Activated T-cell treated with anti-CD3 and anti-CD28 coated beads, Interleukin-2, amount 50 U/mL, for 72 hours (primary cell): Measurements from ENCODE around the gene DPF3. TPM values are rescaled to one million over a fixed set of nuclear protein-coding genes. Genes with fewer than 3 reads are reported as not detected.
A peak's percentile ranks its signal among the peaks of the same experiment; 100 is the strongest.

Experiments
- ATAC-seq, 2 donors: fragments of 150-1000 bp; cut with Tn5 transposase; replicated peaks in 1 of 2; 2 replicates each; pipeline ENCODE4 v1.10.0; 2021; ENCODE audit warnings: moderate library complexity in 2 of 2, mild to moderate bottlenecking in 1 of 2
- DNase-seq, 2 donors: peaks; one replicate each; pipeline ENCODE4 v3.0.0; 2021 to 2022; ENCODE audit warnings: mixed read lengths in 1 of 2
- H3K27ac Mint-ChIP-seq: one replicate; pipeline ENCODE4 v1.8.0; 2022; ENCODE audit warnings: mild to moderate bottlenecking, moderate library complexity, mixed read lengths
- H3K27me3 Mint-ChIP-seq: one replicate; pipeline ENCODE4 v1.8.0; 2022; ENCODE audit warnings: low read depth, mixed read lengths
- H3K36me3 Mint-ChIP-seq, 2 donors: one replicate each; pipeline ENCODE4 v1.8.0; 2022; ENCODE audit warnings: mixed read lengths in 2 of 2, mild to moderate bottlenecking in 1 of 2; ENCODE audit not compliant: insufficient read depth in 2 of 2
- H3K4me1 Mint-ChIP-seq: one replicate; pipeline ENCODE4 v1.8.0; 2022; ENCODE audit warnings: low read depth, mixed read lengths
- H3K4me3 Mint-ChIP-seq, 2 donors: one replicate each; pipeline ENCODE4 v1.8.0; 2022; ENCODE audit warnings: mild to moderate bottlenecking in 2 of 2, mixed read lengths in 2 of 2, moderate library complexity in 2 of 2
- H3K9me3 Mint-ChIP-seq, 2 donors: one replicate each; pipeline ENCODE4 v1.8.0; 2022; ENCODE audit warnings: mixed read lengths in 2 of 2
- total RNA-seq, 2 donors: library from RNA; stranded (reverse); gene quantifications; one replicate each; pipeline ENCODE4 v1.2.3, GENCODE V29; 2022

Gene DPF3
- total RNA-seq, 2 donors from 2014 or later, result 0.23 to 0.62 TPM

DNA sequence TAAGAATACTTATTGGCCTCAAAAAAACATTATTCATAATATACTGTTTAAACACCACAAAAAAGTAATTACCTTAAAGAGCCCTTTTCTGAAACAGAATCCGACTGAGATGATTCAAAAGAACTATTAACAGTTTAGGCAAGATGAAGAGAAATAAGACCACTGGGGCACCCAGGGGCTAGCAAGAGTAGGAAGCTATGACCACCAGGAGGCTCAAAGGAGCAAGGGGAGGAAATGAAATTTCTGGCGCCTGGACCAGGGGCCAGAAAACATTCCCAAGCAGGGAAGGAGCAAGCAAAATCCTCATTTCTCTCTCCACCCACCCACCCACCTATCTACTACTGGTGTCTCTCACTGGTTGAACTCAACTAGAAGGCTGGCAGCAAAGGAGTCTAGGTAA lies 26.1 kb upstream of the DPF3 start:
- Mint-ChIP-seq H3K36me3 (no peaks in the 10 kb centered on the region), H3K27ac (no peak overlapping the region), H3K4me1 (no peaks in the 10 kb centered on the region), H3K4me3 (no peak overlapping the region), H3K9me3 (no peaks in the 10 kb centered on the region), H3K27me3 (peaks cover 26% of the 10 kb centered on the region)
- DNase-seq (no peak), ATAC-seq (no peak)

DNA sequence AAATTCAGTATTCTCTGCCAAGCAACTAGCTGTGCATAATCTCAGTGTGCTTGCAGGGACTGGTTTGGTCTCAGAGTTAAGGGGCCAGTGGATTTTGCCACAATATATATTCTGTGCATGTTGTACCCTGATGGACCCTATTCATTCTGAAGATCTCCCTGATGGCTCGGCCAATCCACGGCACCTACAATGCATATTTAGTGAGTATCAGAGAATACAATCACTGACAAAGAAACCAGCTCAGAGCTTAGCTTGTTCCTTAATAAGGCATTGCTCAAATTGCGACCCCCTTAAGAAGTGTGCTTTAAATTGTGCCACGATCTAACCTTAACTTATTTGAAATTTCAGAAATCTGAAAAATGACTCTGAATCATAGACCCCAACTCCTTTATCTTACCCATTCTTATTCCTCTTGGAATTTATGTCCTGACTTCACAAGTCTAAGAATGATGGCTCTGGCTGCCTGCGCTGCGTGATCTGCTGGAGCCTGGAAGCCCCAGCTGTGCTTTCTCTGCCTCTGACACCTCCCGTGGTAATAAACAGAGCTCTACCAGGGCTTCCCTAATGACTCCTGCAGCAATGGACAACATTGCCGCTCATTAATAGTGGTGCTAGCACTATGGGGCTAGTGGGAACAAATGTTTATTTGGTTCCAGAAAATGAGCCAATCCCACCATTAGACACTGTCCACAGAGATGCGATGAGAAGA lies 23.3 kb upstream of the DPF3 start:
- ATAC-seq (no peak), DNase-seq (no peak)
- no peak overlapping the region for H3K27ac Mint-ChIP-seq
- H3K36me3 Mint-ChIP-seq, result no peaks in the 10 kb centered on the region
- H3K9me3 Mint-ChIP-seq, result no peaks in the 10 kb centered on the region
- H3K4me3 Mint-ChIP-seq, result no peak overlapping the region
- H3K4me1 Mint-ChIP-seq, result no peaks in the 10 kb centered on the region
- peaks cover 23% of the 10 kb centered on the region for H3K27me3 Mint-ChIP-seq

DNA sequence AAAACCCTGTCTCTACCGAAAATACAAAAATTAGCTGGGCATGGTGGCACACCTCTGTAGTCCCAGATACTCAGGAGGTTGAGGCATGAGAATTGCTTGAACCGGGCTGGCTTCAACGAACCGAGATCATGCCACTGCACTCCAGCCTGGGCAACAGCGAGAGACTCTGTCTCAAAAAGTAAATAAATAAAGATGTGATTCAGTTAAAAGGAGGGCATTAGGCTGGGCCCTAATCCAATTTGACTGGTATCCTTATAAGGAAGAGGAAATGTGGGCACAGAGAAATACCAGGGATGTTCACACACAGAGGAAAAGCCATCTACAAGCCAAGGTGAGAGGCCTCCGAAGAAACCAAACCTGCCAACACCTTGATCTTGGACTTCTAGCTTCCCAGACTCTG lies 22.3 kb upstream of the DPF3 start:
- H3K27me3 Mint-ChIP-seq, result peaks cover 21% of the 10 kb centered on the region
- no peaks in the 10 kb centered on the region for H3K9me3 Mint-ChIP-seq
- no peak overlapping the region for H3K4me3 Mint-ChIP-seq
- no peaks in the 10 kb centered on the region for H3K36me3 Mint-ChIP-seq
- ATAC-seq (no peak), DNase-seq (no peak)
- H3K27ac Mint-ChIP-seq, result no peak overlapping the region
- H3K4me1 Mint-ChIP-seq, result no peaks in the 10 kb centered on the region

DNA sequence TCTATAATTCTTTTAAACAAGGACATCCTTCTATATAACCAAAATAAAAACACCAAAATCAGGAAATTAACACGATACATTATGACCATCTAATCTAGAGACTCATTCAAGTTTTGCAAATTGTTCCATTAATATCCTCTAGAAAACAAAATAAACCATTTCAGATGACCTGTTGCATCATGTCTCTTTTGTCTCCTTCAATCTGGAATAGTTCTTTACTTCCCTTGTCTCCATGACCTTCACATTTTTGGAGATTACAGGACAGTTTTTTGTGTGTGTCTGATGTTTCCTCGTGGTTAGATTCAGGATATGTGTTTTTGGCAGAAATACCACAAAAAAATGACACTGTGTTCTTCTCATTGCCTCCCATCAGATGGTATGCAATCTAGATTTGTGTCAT lies 19.9 kb upstream of the DPF3 start:
- H3K4me1 Mint-ChIP-seq, result no peaks in the 10 kb centered on the region
- H3K27me3 Mint-ChIP-seq, result peaks cover 10% of the 10 kb centered on the region
- no peak overlapping the region for H3K4me3 Mint-ChIP-seq
- H3K36me3 Mint-ChIP-seq, result no peaks in the 10 kb centered on the region
- ATAC-seq, result no peak
- no peak overlapping the region for H3K27ac Mint-ChIP-seq
- H3K9me3 Mint-ChIP-seq, result no peaks in the 10 kb centered on the region
- no peak for DNase-seq

DNA sequence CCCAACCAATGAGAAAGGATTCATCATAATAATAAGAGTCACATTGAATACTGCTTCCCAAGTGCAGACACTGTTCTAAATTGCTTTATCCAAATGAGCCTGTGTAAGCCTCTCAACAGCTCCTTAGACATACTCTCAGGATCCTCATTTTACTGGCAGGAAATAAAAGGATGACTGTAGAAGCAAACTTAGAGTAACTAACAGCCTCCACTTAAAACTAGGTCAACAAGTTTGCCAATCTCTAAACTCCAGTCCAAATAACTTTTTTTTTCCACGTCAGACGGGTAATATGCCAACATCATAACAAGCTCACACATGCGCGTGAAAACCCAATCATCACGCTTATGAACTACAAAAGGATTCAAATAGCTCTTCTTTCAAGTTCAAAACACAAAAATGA lies 15.3 kb upstream of the DPF3 start:
- Mint-ChIP-seq H3K36me3 (no peaks in the 10 kb centered on the region), H3K4me1 (peaks cover 11% of the 10 kb centered on the region)
- peak in 1 of 2 donors; percentile 43 for ATAC-seq

DNA sequence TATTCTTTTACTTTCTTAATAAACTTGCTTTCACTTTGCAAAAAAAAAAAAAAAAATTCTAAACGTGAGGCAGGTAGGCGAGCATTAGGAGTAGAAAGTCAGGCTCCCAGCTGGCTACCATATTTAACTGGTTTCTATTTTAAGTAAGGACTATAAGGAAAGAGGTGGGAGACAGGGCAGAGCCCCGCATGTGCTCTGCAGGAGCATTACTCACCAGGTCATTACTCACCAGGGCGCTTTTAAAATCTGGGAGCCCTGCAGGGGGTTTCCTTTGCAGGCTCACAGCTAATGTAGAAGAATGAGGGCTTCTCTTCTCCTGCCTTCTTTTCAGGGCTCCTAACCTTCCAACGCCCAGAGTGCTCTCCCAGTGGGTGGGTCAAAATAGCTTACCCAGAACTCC lies 14.0 kb upstream of the DPF3 start:
- Mint-ChIP-seq H3K4me3 (no peak overlapping the region), H3K4me1 (peaks cover 11% of the 10 kb centered on the region), H3K9me3 (no peaks in the 10 kb centered on the region), H3K36me3 (no peaks in the 10 kb centered on the region), H3K27ac (no peak overlapping the region), H3K27me3 (peaks cover 19% of the 10 kb centered on the region)
- ATAC-seq, result no peak
- no peak for DNase-seq

More for the DNA sequence above, 15.3 kb upstream of the DPF3 start:
- no peak for DNase-seq
- H3K27ac Mint-ChIP-seq, result no peak overlapping the region
- peaks cover 19% of the 10 kb centered on the region for H3K27me3 Mint-ChIP-seq
- H3K4me3 Mint-ChIP-seq, result no peak overlapping the region
- no peaks in the 10 kb centered on the region for H3K9me3 Mint-ChIP-seq

DNA sequence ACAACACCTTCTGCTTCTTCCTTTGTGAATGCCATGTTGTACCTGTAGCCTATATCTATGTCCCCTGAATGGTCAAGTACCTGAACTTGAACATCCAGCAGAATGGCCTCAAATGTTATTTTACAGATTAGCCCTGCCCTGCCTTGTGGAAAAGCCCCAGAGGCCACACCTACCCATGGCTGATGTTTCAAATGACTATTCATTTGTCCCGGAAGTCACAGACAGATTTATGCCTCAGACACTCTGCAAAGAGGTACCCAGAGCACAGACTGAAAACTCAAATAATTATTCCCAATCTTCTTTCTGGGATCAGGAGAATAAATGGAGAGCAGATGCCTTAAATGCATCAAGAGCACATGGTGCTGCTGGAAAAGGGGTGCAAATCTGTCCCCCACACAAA lies 13.0 kb upstream of the DPF3 start:
- Mint-ChIP-seq H3K27me3 (peaks cover 22% of the 10 kb centered on the region), H3K4me3 (no peak overlapping the region), H3K36me3 (no peaks in the 10 kb centered on the region), H3K4me1 (peaks cover 11% of the 10 kb centered on the region), H3K27ac (no peak overlapping the region), H3K9me3 (no peaks in the 10 kb centered on the region)
- ATAC-seq (no peak), DNase-seq (no peak)

DNA sequence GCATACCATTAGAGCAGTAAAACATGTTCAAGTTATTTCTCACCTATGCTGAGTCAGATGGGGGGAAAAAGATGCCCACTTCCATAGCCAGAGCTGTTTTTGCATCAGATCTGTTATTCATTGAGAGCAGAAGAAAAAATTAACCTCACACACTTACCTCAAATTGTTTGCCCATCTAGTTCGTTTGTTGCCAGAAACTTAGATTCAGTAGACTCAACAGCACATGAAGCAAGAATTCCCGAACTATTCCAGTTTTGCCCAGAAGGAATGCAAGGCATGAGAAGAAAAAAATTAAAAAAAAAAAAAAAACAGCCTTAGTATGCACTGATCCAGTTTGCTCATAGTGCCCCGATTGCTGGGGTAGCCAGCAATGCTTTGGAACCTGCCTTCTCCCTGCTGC lies 12.4 kb upstream of the DPF3 start:
- Mint-ChIP-seq H3K4me1 (peaks cover 11% of the 10 kb centered on the region), H3K9me3 (no peaks in the 10 kb centered on the region), H3K27me3 (peaks cover 28% of the 10 kb centered on the region), H3K4me3 (no peak overlapping the region), H3K27ac (no peak overlapping the region), H3K36me3 (no peaks in the 10 kb centered on the region)
- DNase-seq (no peak), ATAC-seq (no peak)

DNA sequence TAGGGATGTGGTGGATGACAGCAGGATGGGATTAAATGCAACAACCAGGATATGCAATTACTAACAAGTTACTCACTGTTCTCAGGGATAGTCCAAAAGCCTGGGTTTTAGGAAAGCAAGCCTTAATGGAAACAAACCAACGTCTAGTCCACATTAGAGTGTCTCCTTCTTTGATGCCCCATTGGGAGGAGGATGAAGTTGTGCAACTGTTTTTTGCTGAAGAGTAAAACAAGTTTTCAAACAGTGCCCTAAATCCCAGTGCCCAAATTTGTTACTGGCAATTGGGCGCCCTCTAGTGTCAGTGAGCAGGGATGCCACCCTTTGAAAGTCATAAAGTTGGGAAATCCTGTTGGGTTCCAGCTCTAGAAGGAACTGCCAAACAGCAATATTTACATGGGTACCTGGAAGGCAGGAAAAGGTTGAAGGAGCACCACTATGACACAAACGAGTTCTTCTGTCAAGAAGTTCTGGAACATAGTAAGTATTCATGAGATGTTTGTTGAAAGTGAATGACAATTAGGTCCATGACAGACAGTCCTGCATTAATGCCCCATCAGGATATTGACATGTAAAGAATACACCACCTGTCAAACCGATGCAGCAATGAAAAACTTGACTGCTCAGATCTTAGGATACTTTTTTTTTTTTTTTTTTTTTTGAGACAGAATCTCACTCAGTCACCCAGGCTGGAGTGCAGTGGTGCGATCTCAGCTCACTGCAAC lies 11.1 kb upstream of the DPF3 start:
- Mint-ChIP-seq H3K36me3 (no peaks in the 10 kb centered on the region), H3K4me1 (peaks cover 11% of the 10 kb centered on the region), H3K27me3 (peaks cover 36% of the 10 kb centered on the region), H3K27ac (no peak overlapping the region), H3K4me3 (no peak overlapping the region), H3K9me3 (no peaks in the 10 kb centered on the region)
- DNase-seq (peak; percentile 46 to 67), ATAC-seq (peak; percentile 58 to 67)

DNA sequence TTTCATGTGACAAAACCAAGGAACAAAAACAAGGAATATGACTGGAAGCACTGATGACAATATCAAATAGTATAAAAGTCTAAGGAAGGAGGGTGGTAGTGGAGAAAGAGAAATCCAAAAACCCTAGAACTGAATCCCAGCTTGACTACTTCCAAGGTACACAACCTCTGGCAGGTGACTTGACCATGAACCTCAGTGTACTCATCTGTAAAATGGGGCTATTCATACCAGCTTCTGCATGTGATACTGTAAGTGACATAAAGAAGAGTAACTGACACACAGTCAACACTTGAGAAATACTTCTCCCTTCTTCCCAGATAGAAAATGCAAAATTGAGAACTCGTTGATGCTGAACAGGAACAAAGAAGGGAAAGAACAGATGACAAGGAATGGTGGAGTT lies 10.3 kb upstream of the DPF3 start:
- DNase-seq (no peak), ATAC-seq (no peak)
- no peak overlapping the region for H3K27ac Mint-ChIP-seq
- H3K9me3 Mint-ChIP-seq, result no peaks in the 10 kb centered on the region
- H3K27me3 Mint-ChIP-seq, result peaks cover 36% of the 10 kb centered on the region
- no peak overlapping the region for H3K4me3 Mint-ChIP-seq
- H3K36me3 Mint-ChIP-seq, result no peaks in the 10 kb centered on the region
- peaks cover 11% of the 10 kb centered on the region for H3K4me1 Mint-ChIP-seq

DNA sequence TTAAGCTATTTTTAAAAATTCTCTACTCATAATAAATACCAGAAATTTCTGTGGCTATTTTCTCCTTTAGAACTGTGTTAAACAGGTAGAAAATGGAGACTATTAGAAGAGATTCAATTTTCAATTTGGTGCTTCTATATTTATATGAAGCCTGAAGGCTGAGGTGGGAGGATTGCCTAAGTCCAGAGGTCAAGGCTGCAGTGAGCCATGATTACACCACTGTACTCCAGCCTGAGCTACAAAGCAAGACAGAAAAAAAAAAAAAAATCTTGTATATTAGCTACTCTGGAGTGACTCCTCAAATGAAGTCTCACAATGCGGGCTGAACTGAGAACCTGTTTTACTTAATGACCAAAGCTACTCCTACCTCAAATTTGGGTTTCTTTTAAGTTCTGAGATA lies 9.8 kb upstream of the DPF3 start:
- Mint-ChIP-seq H3K4me3 (no peak overlapping the region), H3K27me3 (peaks cover 36% of the 10 kb centered on the region), H3K4me1 (peaks cover 11% of the 10 kb centered on the region), H3K9me3 (no peaks in the 10 kb centered on the region), H3K27ac (no peak overlapping the region), H3K36me3 (no peaks in the 10 kb centered on the region)
- DNase-seq (no peak), ATAC-seq (no peak)

DNA sequence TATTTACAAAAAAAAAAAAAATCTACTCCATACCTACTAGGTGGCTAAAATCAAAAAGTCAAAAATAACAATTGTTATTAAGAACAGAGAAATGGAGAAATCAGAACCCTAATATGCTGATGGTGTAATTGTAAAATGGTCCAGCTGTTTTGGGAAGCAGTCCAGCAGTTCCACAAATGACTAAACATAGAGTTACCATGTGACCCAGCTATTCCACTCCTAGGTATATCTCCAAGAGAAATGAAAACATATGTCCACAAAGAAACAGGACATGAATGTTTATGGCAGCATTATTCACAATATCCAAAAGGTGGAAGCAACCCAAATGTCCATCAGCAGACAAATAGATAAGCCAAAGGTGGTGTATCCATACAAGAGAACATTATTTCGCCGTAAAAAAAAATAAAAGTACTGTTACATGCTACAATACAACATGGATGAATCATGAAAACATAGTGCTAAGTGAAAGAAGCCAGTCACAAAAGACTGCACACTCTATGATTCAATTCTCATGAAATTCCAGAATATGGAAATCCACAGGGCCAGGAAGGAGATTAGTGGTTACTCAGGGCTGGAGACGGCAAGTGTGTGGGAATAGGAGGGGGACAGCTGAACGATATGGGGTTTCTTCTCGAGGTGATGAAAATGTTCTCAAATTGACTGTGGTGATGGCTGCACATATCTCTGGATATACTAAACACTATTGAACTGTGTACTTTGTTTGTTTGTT lies 9.1 kb upstream of the DPF3 start:
- peaks cover 36% of the 10 kb centered on the region for H3K27me3 Mint-ChIP-seq
- no peak overlapping the region for H3K27ac Mint-ChIP-seq
- ATAC-seq (no peak), DNase-seq (no peak)
- no peaks in the 10 kb centered on the region for H3K36me3 Mint-ChIP-seq
- H3K4me1 Mint-ChIP-seq, result peaks cover 7% of the 10 kb centered on the region
- no peak overlapping the region for H3K4me3 Mint-ChIP-seq
- H3K9me3 Mint-ChIP-seq, result no peaks in the 10 kb centered on the region

DNA sequence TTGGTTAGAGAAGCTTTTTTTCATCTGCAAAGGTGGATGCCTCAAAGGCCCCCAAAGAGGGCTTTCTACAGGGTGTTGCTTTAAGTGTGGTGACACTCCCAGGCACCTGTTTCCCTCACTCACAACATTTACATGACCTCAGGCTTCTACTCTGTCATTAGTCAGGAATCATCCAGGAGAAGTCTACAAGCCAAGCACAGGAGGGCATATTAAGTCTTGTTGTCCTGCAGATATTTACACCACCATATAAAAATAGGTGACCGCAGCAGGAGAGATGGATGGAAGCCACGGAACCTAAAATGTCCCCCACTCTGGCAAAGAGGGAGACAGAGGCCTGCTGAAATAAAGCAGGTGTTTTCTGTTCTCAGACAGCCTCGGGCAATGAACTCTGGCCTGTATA lies 7.5 kb upstream of the DPF3 start:
- no peak overlapping the region for H3K4me3 Mint-ChIP-seq
- peaks cover 42% of the 10 kb centered on the region for H3K27me3 Mint-ChIP-seq
- H3K36me3 Mint-ChIP-seq, result no peaks in the 10 kb centered on the region
- no peak for ATAC-seq
- no peaks in the 10 kb centered on the region for H3K4me1 Mint-ChIP-seq
- no peaks in the 10 kb centered on the region for H3K9me3 Mint-ChIP-seq
- no peak for DNase-seq
- H3K27ac Mint-ChIP-seq, result no peak overlapping the region
